ENCODE results near the gene PARD3.

The PARD3 gene

GRCh38 chr10:34231441-34232180, 583.5 kb downstream of the PARD3 start:
- H3K27me3 ChIP-seq (ENCODE audit: control insufficient read depth, insufficient read depth, low read length), result no peaks in the 10 kb centered on the region
- H3K9me3 ChIP-seq (ENCODE audit: control insufficient read depth, low read depth, low read length), result no peaks in the 10 kb centered on the region
- no peak overlapping the region for H3K9ac ChIP-seq (ENCODE audit: low read length)
- H3K4me1 ChIP-seq (ENCODE audit: control insufficient read depth, low read depth, low read length), result peaks cover 10% of the 10 kb centered on the region
- no peak overlapping the region for H3K27ac ChIP-seq (ENCODE audit: low read length)
- no peak overlapping the region for H3K4me3 ChIP-seq (ENCODE audit: low read length)
- no peaks in the 10 kb centered on the region for H3K36me3 ChIP-seq (ENCODE audit: control insufficient read depth, low read depth, low read length)

DNA sequence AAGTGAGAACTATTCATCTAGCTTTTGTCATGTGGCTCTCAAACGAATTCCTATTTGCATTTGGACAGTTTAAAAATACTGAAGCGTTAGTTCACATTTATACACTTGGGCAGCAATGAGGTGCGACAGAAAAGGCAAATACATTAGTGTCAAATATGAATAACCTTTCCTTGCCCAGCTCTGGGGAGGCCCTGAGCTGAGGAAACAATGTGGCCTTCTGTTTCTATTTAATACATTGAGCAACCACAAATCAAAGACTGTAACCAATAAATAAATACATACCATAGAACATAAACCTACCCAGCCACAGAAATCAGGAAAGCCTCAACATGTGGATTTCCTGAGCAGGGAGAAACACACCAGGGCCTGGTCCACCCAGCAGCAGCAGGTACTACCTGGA, 585.2 kb downstream of the PARD3 start:
- Histone ChIP-seq H3K4me1 (ENCODE audit: control insufficient read depth, low read depth, low read length) (peaks cover under 1% of the 10 kb centered on the region), H3K27me3 (ENCODE audit: control insufficient read depth, insufficient read depth, low read length) (no peaks in the 10 kb centered on the region), H3K27ac (ENCODE audit: low read length) (no peak overlapping the region), H3K9ac (ENCODE audit: low read length) (no peak overlapping the region), H3K36me3 (ENCODE audit: control insufficient read depth, low read depth, low read length) (no peaks in the 10 kb centered on the region), H3K4me3 (ENCODE audit: low read length) (no peak overlapping the region), H3K9me3 (ENCODE audit: control insufficient read depth, low read depth, low read length) (no peaks in the 10 kb centered on the region)

DNA sequence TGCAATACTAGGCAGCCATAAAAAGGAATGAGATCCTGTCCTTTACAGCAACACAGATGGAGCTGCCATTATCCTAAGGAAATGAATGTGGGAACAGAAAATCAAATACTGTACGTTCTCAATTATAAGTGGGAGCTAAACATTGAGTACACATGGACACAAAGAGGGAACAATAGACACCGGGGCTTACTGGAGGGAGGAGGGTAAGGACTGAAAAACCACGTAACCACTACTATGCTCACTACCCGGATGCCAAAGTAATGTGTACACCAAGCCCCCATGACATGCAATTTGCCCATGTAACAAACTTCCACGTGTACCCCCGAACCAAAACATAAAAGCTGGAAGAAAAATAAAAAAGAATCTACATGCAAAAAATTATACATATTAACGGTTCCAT, 587.0 kb downstream of the PARD3 start:
- Histone ChIP-seq H3K4me1 (ENCODE audit: control insufficient read depth, low read depth, low read length) (no peaks in the 10 kb centered on the region), H3K27ac (ENCODE audit: low read length) (no peak overlapping the region), H3K9me3 (ENCODE audit: control insufficient read depth, low read depth, low read length) (no peaks in the 10 kb centered on the region), H3K4me3 (ENCODE audit: low read length) (no peak overlapping the region), H3K27me3 (ENCODE audit: control insufficient read depth, insufficient read depth, low read length) (no peaks in the 10 kb centered on the region), H3K36me3 (ENCODE audit: control insufficient read depth, low read depth, low read length) (no peaks in the 10 kb centered on the region), H3K9ac (ENCODE audit: low read length) (no peak overlapping the region)

- Histone ChIP-seq H3K27ac (ENCODE audit: low read length) (no peak overlapping the region), H3K36me3 (ENCODE audit: control insufficient read depth, low read depth, low read length) (no peaks in the 10 kb centered on the region), H3K9ac (ENCODE audit: low read length) (no peak overlapping the region), H3K4me3 (ENCODE audit: low read length) (no peak overlapping the region), H3K4me1 (ENCODE audit: control insufficient read depth, low read depth, low read length) (no peaks in the 10 kb centered on the region), H3K27me3 (ENCODE audit: control insufficient read depth, insufficient read depth, low read length) (no peaks in the 10 kb centered on the region), H3K9me3 (ENCODE audit: control insufficient read depth, low read depth, low read length) (no peaks in the 10 kb centered on the region)
Observed at GRCh38 chr10:34224639-34225038, 590.5 kb downstream of the PARD3 start.

- H3K27ac ChIP-seq (ENCODE audit: low read length), result no peak overlapping the region
- H3K36me3 ChIP-seq (ENCODE audit: control insufficient read depth, low read depth, low read length), result no peaks in the 10 kb centered on the region
- H3K9ac ChIP-seq (ENCODE audit: low read length), result no peak overlapping the region
- H3K27me3 ChIP-seq (ENCODE audit: control insufficient read depth, insufficient read depth, low read length), result no peaks in the 10 kb centered on the region
- no peaks in the 10 kb centered on the region for H3K4me1 ChIP-seq (ENCODE audit: control insufficient read depth, low read depth, low read length)
- no peaks in the 10 kb centered on the region for H3K9me3 ChIP-seq (ENCODE audit: control insufficient read depth, low read depth, low read length)
- no peak overlapping the region for H3K4me3 ChIP-seq (ENCODE audit: low read length)
Observed at GRCh38 chr10:34223658-34224057, 591.4 kb downstream of the PARD3 start.

- Histone ChIP-seq H3K9me3 (ENCODE audit: control insufficient read depth, low read depth, low read length) (no peaks in the 10 kb centered on the region), H3K4me1 (ENCODE audit: control insufficient read depth, low read depth, low read length) (no peaks in the 10 kb centered on the region), H3K4me3 (ENCODE audit: low read length) (no peak overlapping the region), H3K27ac (ENCODE audit: low read length) (no peak overlapping the region), H3K36me3 (ENCODE audit: control insufficient read depth, low read depth, low read length) (no peaks in the 10 kb centered on the region), H3K27me3 (ENCODE audit: control insufficient read depth, insufficient read depth, low read length) (no peaks in the 10 kb centered on the region), H3K9ac (ENCODE audit: low read length) (no peak overlapping the region)
Observed at GRCh38 chr10:34222359-34222758, 592.7 kb downstream of the PARD3 start.

DNA sequence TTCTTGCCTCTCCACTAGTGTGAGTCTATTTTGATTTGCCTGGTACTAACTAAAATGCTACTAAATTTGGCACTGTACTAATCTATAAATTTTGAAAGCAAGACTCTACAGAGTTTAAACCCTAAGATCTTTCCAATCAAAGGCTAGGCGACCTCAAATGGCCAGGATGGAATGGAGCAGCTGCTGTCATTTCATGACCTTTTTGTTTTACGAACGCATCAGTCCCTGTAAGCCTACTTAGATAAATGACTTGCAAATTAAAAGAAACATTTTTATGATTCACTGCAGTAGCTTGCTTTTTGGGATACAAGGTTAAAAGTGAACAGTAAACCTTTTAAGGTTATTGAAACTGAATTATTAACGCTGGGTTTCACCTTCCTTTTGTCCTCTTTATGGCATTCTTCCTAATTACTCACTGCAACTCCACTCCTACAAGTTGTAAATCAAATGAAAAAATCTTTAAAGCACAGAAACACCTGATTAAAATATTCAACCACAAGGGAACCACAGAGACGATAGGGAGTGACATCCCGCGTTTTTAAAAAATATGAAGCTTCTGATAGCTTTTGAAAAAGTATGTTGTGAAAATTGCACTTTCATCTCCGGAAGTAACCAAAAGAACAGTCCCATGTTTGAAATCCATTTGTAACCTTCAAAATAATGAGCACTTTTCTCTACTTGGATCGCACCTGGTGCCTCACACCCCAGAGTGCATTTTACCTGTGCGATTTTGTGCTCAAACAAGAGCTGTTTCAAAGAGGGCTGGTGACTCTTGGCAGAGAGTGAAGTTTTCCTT, 595.1 kb downstream of the PARD3 start:
- no peak overlapping the region for H3K4me3 ChIP-seq (ENCODE audit: low read length)
- no peaks in the 10 kb centered on the region for H3K4me1 ChIP-seq (ENCODE audit: control insufficient read depth, low read depth, low read length)
- H3K9me3 ChIP-seq (ENCODE audit: control insufficient read depth, low read depth, low read length), result no peaks in the 10 kb centered on the region
- no peaks in the 10 kb centered on the region for H3K27me3 ChIP-seq (ENCODE audit: control insufficient read depth, insufficient read depth, low read length)
- no peak overlapping the region for H3K9ac ChIP-seq (ENCODE audit: low read length)
- H3K36me3 ChIP-seq (ENCODE audit: control insufficient read depth, low read depth, low read length), result no peaks in the 10 kb centered on the region
- H3K27ac ChIP-seq (ENCODE audit: low read length), result no peak overlapping the region

DNA sequence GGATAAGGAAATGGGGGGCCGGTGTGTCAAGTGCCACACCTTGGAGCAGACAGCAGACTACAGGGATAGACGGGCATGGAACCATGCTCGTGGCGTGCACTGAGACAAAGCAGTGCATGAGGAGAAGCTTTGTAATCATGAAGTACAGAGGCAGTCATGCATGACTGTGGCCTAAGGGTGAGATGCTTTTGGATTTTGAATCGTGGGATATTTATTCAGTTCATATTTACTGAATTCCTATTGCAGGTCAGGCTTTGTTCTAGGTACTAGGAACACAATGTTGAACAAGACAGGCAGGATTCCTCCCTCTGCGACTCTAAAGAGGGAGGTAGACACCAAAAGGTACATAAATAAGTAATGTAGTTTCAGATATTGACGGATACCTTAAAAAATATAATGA, 597.6 kb downstream of the PARD3 start:
- Histone ChIP-seq H3K9ac (ENCODE audit: low read length) (no peak overlapping the region), H3K27ac (ENCODE audit: low read length) (no peak overlapping the region), H3K4me3 (ENCODE audit: low read length) (no peak overlapping the region), H3K36me3 (ENCODE audit: control insufficient read depth, low read depth, low read length) (no peaks in the 10 kb centered on the region), H3K27me3 (ENCODE audit: control insufficient read depth, insufficient read depth, low read length) (no peaks in the 10 kb centered on the region), H3K4me1 (ENCODE audit: control insufficient read depth, low read depth, low read length) (no peaks in the 10 kb centered on the region), H3K9me3 (ENCODE audit: control insufficient read depth, low read depth, low read length) (no peaks in the 10 kb centered on the region)

DNA sequence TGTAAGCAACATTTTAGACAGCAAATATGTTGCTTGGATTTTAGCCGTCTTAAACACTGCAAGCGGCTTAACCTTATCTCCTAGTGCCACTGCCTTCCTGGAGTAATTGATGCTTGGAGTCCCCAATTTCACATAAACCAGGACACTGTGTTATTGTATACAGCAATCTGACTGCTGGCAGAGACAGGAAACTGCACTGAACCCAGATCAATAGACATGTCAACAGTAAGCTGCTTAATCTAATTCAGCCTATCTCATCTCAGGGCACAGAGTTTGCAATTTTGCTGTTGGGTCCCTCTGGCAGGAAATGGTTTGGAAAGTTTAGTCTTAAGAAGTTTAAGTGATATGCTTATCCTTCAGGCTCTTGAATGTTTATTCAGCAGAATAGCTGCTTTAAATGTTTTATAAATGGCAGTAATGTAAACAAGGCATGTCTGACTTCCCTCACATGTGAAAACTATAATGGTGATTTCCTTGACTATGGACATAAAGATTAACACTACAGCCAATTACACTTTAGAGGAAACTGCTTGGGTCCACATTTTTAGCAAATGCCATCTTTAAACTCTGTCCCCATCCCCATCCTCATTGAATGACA, 598.6 kb downstream of the PARD3 start:
- Histone ChIP-seq H3K27ac (ENCODE audit: low read length) (no peak overlapping the region), H3K36me3 (ENCODE audit: control insufficient read depth, low read depth, low read length) (no peaks in the 10 kb centered on the region), H3K4me1 (ENCODE audit: control insufficient read depth, low read depth, low read length) (no peaks in the 10 kb centered on the region), H3K27me3 (ENCODE audit: control insufficient read depth, insufficient read depth, low read length) (no peaks in the 10 kb centered on the region), H3K4me3 (ENCODE audit: low read length) (no peak overlapping the region), H3K9me3 (ENCODE audit: control insufficient read depth, low read depth, low read length) (no peaks in the 10 kb centered on the region), H3K9ac (ENCODE audit: low read length) (no peak overlapping the region)

GRCh38 chr10:34213805-34214197, 601.3 kb downstream of the PARD3 start:
- Histone ChIP-seq H3K36me3 (ENCODE audit: control insufficient read depth, low read depth, low read length) (no peaks in the 10 kb centered on the region), H3K27ac (ENCODE audit: low read length) (no peak overlapping the region), H3K4me1 (ENCODE audit: control insufficient read depth, low read depth, low read length) (no peaks in the 10 kb centered on the region), H3K27me3 (ENCODE audit: control insufficient read depth, insufficient read depth, low read length) (no peaks in the 10 kb centered on the region), H3K9me3 (ENCODE audit: control insufficient read depth, low read depth, low read length) (no peaks in the 10 kb centered on the region), H3K9ac (ENCODE audit: low read length) (no peak overlapping the region), H3K4me3 (ENCODE audit: low read length) (no peak overlapping the region)

DNA sequence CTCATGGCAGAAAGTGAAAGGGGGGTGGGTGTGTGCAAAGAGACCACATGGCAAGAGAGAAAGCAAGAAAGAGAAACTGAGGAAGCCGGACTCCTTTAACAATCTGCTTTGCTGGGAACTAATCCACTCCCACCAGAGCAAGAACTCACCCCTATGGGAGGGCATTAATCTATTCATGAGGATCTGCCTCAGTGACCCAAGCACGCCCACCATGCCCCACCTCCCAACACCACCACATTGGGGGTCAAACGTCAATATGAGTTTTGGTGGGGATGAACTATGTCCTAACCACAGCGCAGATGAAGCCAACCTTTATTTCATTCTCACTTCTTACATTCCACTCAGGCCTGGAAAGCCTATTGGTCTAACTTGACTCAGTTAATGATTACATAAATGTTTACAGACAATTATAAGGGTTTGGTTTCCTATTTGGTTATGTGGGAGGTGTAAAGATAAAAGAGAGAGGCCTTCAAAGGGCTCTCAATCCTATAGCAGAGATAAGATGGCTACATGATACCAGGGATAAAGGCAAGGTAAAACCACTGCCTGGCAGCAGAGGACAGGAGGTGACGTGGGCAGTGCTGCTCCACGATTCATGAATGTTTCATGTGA, 601.8 kb downstream of the PARD3 start:
- no peaks in the 10 kb centered on the region for H3K27me3 ChIP-seq (ENCODE audit: control insufficient read depth, insufficient read depth, low read length)
- H3K36me3 ChIP-seq (ENCODE audit: control insufficient read depth, low read depth, low read length), result no peaks in the 10 kb centered on the region
- H3K4me1 ChIP-seq (ENCODE audit: control insufficient read depth, low read depth, low read length), result peaks cover 1% of the 10 kb centered on the region
- H3K4me3 ChIP-seq (ENCODE audit: low read length), result no peak overlapping the region
- no peak overlapping the region for H3K9ac ChIP-seq (ENCODE audit: low read length)
- H3K27ac ChIP-seq (ENCODE audit: low read length), result no peak overlapping the region
- no peaks in the 10 kb centered on the region for H3K9me3 ChIP-seq (ENCODE audit: control insufficient read depth, low read depth, low read length)

All from iPS-18a (cell line).